HG03139 (cell line): Measurements from ENCODE around the gene KRT85.
"Not testable (repeated sequence)": the region's sequence is repeated elsewhere in the genome, so short reads cannot be mapped to it uniquely, and the experiment has no call there.

Experiments used
- ATAC-seq: cut with Tn5 transposase; IDR thresholded peaks from one replicate; pipeline ENCODE4 v1.9.1; 2021; ENCODE audit not compliant: unreplicated experiment

The KRT85 gene

DNA sequence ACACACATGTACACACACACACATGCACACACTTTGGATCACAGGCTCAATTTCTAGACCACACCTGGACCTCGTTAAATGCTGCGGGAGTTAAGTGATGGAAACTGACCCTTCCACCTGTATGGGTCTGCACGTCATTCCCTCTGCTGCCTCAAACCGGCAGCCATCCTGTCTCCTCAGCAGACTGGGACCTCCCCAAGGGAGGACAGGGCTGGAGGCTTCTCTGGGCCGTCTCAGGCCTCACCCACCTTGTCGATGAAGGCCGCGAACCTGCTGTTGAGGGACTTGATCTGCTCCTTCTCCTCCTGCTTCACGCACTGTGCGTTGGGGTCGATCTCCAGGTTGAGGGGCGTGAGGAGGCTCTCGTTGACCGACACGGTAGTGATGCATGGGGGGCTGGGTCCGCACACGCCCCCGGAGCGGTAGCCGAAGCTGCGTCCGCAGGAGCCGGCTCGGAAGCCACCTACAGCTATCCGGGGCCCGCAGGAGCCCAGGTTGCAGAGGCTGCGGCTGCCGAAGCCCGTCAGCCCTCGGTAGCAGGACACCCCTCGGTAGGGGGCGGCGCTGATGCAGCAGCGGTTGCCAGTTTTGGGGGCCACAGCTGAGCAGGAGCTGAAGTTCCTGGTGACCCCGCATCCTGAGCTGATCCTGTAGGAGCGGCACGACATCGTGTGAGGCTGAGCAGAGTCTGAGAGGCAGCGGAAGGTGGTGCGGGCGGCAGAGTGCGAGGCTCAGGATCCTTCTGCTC is at the start of gene KRT85:
TSS of gene KRT85 (minus strand) at position 744 of the 748 bp plus-strand sequence. CDS start at position 668, 76 bp downstream.
- no peak for ATAC-seq

DNA sequence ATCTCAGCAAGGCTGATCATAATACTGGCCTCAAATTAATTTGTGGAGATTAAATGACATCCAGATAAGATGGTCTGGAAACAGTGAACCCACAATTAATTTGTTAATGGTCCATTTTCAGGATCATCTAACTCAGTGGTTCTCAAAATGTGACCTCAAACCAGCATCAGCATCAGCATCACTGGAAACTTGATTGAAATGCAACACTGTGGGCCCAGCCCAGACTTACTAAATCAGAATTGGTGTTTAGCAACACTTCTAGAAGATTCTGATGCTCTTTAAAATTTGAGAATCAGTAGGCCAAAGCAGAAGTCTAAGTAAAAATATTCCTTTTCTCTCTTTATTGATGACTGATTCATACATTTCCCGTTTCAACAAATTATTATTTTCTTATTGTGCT is 49.5 kb upstream of the KRT85 start:
- ATAC-seq: no peak

DNA sequence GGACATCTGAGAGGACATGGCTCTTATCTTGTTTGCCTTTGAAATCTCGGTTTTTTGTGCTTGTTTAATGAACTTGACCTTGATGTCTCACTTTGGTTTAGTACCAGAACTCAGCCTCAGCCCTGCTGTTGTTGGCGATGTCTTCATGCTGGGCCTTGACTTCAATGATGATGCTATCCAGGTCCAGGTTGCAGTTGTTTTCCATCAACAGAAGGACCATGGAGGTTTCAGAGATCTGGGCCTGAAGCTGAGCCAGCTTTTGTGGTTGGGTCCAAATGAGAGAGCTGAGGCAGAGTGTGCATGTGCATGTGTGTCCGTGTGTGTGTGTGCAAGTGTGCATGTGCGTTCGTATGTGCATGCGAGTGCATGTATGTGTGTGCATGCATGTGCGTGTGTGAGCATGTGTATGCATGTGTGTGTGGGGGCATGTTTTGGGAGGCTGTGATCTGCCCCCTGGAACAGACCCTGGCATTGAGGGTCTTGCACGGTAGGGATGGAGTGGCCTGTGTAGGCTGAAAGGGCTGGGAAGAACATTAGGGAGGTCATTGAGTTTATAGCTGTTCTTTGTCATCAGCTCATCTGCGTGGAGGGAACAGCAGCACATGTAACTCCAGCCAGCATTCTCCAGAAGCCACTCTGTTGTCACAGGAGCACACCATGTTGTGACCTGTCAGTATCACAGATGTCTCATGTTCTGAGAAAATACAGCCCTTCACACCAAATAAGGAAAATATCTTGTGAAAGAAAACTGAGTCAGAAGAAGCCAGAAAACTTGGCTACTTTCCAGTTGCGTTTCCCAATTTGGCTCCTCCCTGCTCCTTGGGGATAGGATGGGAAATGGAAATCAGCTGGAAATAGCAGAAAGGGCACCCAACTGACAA is 48.8 kb upstream of the KRT85 start:
- no peak for ATAC-seq

DNA sequence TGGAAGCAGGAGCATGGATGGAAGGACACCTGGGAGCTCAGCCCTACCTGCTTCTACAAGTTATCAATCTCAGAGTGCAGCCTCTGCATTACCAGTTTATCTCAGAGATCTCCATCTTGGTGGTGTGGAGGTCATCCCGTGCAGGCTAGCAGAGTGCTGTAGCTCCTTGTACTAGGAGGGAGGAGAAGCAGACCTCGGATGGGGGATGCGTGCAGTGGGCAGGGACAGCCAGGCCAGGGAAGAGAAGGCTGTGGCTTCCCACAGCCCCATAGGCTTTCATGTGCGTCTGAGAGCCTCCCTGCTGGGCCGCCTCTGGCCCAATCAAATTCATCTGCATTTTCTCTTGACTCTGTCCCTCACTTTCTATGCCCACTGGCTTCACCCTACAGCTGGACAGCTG is 47.7 kb upstream of the KRT85 start:
- ATAC-seq: no peak

DNA sequence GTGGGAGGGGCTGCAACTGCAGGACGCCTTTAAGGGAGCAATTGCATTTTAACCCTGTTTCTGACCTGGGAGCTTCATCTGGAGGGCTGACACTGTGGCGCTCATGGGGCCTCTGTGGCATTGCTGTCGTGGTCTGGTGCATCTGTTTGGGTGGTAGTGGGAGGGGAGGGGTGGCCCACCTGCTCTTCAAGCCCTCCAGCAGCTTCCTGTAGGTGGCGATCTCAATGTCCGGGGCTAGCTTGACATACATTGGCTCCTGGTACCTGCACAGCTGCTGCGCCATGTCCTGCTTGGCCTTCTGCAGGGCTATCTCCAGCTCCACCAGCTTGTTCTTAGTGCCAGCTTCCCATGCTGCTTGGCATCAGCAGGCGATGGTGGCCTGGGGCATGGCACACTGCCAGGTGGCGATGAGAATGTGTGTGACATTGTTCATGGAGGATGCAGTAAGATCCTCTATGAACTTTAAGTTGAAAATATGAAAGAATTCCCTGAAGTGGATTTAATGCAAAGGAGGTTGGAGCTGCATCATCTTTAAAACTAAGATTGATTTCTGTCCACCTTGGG is 46.6 kb upstream of the KRT85 start:
- no peak for ATAC-seq

DNA sequence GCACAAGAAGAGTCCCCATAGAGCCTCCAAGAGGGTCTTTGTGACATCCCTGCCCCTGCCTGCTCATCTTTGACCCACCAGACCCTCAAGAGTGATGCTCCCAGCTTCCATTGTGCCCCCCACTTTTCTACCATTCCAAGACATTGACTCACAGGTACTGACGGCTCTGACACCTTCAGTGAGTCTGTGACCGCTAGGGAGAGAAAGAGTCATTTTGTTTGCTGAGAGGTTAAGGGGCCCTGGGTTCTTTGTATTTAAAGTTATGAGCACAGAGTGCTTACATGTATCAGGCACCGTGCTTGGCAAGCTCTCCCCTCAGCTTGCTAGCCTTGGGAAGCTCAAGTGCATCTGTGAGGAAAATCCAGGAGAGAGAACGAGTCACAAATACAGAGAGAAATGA is 45.9 kb upstream of the KRT85 start:
- ATAC-seq: no peak

DNA sequence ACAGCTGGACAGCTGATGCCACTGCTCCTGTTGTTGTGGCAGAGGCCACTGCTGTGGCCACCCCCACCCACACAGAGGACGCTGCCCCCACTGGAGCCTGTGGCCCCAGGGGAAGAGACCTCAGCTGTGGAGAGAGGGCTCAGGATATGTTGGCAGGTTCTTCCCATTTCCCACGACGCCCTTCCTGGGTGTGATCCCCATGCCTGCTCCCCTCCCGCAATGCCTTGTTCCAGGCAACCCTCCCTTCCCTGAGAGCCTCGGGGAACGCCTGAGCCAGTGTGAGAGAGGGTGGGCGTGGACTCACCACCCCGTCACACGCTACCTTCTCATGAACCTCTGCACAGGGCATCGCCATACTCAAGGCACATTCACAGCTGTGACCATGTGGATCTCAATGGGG is 44.5 kb upstream of the KRT85 start:
- ATAC-seq: no peak

DNA sequence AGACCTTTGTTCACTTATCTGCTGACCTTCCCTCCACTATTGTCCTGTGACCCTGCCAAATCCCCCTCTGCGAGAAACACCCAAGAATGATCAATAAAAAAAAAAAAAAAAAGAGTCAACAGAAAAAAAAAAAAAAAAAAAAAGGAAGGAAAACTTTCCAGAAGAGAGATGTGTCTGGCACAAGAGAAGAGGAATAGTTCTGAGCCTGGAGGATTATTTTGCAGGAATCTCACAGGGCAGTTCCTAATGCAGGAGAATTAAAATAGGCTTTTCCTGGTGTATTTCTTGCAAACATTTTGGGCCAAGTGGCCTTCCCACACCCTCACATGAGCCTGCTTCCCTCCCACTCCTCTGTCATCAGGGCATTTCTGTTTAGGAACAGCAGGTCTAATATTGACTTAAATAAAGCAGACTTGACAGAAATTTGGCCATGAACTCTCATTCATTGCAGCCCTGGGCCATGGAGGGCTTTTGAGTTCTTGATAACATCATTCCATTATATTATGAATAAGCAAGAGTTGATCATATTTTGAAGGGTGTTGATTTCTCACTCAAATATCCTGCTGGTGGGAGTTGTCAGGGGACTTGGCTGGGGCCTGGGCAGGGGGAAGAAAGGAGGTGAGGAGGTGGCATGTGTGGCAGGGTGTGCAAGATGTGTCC is 43.4 kb upstream of the KRT85 start:
- not testable (repeated sequence) for ATAC-seq

DNA sequence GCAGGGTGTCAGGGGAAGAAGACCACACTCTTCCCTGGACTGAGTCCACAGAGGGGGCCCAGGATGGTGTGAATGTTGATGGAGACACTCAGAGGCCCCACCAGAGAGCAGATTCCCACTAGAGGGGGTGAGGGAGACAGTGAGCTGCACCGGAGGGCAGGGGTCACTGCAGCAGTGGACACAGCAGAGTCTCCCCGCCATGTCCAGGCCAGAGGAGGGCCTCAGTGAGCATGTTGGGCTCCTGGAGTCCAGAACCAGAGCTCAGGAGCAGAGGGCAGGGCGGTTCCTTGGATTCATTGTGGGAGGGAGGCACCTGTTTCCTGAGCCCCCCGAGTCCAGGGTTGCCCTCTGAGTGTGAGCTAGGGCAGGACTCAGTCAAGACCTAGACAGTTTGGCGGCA is 40.6 kb upstream of the KRT85 start:
- no peak for ATAC-seq

DNA sequence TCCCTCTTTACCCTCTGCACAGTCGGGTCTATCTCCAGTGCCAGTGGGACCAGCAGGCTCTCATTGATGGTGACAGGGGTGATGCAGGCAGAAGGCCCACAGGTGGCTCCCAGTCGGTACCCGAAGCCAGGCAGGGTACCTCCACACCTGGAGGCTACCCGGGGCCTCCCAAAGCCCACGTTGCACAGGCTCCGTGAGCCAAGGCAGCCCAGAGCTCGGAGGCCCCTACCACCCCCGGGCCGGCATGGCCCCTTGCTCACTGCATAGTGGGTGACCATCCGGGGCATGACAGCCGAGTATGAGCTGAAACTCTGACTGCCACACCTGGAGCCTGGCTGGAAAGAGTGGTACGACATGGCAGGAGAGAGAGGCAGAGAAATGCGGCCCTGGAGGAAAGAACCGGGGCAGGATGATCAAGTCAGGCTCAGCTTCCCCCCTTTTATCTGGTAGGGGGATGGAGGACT is 38.7 kb upstream of the KRT85 start, which contains the start of gene KRT82:
TSS of gene KRT82 (minus strand) at position 414 of the 464 bp plus-strand sequence. CDS start at position 356, 58 bp downstream.
- no peak for ATAC-seq

DNA sequence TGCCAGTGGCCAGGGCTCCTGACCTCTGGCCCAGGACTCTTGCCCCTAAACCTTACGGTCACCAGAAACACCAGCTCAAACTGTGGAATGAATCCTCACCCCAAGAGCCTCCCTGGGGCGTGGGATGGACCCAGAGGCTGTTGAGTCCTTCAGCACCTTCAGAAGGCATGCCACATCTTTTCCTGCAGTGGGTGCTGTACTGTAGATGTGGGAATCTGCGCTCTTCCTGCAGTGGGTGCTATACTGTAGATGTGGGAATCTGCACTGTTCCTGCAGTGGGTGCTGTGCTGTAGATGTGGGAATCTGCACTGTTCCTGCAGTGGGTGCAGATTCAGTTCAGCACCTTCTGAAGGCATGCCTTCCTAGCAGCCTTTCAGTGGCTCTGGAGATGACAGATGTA is 37.7 kb upstream of the KRT85 start:
- ATAC-seq: no peak

DNA sequence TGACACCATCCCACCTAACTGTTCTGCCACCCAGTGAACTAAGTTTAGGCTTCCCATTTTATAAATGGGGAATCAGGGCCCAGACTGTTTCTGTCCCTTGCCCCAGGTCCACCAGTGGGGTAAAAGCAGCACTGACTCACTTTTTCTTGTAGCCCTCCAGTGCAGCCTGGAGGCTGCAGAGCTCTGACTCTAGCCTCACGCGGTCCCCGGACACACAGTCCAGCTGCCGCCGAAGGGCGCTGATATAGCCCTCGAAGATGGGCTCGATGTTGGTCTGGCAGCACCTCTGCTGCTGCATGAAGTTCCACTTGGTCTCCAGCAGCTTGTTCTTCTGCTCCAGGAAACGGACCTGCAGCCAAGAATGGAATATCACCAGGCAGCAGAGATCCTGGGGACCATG is 36.3 kb upstream of the KRT85 start:
- ATAC-seq: no peak

DNA sequence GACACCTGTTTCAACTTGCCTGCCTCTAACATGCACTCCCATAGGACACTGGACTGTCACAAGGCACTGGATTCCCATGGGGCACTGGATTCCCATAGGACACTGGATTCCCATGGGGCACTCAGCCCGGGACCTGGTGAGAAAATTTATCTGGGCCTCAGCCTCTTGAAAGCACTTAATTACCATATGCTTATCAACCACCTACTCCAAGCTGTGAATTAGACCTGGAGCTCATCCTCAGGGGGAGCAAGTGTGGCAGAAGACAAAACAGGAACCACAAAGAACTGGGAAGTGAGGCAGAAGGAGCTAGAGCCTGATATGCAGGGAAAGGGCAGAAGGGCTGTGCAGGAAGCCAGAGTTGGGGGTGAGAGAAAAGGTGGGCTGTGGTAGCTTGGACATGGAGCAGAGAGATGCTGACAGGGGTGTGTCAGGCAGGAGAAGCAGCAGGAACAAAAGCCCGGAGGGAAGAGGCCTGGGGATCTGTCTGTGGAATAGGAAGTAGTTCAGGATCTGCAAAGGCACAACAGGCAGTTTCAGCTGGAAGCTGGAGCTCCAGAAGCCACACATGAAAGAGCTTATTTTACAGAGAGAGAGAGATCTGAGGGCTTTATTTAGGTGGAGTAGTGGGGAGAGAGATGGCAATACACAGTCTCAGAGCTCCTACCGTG is 35.7 kb upstream of the KRT85 start:
- ATAC-seq: no peak

DNA sequence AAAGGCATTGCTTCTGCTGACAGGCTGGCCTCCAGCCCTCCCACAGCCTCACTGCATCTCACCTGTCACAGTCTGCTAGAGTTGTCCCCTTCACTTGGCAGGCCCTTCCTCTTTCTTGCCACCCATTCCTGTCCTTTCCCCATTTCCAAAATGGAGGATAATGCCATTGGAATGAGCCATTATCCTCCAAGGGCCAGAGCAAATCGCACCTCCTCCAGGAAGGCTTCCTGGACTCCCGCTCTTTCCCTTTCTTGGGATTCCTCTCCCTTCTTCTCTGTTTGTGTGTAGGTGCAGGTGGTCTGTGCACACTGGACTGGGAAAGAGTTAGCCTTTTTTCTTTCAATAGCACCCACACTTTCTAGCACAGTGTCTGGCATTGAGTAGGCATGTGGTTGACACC is 35.1 kb upstream of the KRT85 start:
- ATAC-seq: no peak

DNA sequence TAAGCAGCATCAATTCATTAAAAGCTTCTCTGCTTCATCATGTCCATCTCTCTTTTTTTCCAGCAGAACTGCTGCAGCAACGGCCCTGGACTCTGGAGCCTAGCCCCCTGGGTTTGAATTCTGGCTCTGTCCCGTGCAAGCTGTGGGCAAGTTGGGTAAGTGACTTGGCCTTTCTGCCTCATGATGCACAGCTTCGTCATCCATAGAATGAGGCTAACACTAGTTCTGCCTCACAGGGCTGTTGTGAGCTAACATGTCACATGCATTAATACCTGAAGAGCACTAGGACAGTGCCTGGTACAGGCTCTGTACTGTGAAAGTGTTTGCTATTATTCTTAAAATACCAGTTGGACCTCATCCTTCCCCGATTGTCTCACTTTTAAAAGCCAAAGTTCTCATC is 34.6 kb upstream of the KRT85 start:
- ATAC-seq: no peak

DNA sequence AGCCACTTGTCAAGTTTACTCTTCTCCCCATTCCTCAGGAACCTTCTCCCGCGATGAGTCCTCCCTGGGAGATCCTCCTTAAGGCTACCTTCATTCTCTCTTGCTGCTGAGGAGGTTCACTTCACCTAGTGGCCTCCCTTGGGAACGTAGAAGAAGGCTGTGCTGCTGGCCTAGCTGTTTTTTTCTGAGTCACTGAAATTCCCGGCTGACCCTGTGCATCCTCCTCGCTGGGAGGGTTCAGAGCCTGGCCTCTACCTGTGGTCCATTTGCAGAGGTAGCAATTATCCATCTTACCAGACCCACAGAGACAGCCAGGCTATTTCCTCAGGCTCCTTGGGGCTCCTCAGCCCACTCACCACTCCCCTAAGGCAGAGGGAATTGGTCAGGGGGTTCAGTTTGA is 34.2 kb upstream of the KRT85 start:
- ATAC-seq: no peak

DNA sequence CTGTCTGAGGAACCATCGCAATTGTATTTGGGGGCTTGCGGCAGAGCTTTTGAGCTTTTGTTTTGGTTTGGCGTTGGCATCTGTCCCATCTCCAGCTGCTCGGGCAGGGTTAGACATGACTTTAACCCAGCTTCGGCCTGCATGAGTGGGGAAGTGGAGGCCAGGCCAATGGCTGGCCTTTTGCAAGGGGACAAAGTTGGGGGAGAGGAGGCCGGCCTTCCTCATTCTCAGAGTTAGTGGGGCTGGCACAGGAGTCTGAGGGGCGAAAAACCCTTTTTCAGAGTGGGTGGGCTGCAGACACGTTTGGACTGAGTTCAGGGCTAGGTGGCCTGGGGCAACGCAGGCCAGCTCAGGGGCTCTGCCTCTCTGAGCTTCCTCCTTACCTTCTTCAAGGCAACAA is 33.6 kb upstream of the KRT85 start:
- no peak for ATAC-seq

DNA sequence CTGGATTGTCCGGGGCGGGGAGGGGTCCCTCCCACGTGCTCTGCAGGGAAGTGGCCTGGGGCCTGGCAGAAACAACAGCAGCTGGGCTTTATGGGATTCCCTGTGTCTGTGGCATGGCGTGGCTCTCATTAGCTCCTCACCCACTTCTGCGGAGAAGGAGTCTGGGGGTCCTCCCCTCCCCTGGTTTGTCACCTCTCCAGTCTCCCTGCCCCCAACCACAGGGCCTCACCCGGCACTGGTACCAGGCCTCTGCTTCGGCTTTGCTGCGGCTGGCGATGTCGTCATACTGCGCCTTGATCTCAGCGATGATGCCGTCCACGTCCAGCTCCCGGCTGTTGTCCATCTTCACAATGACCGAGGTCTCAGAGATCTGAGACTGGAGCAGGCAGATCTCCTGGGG is 32.5 kb upstream of the KRT85 start:
- ATAC-seq: no peak

DNA sequence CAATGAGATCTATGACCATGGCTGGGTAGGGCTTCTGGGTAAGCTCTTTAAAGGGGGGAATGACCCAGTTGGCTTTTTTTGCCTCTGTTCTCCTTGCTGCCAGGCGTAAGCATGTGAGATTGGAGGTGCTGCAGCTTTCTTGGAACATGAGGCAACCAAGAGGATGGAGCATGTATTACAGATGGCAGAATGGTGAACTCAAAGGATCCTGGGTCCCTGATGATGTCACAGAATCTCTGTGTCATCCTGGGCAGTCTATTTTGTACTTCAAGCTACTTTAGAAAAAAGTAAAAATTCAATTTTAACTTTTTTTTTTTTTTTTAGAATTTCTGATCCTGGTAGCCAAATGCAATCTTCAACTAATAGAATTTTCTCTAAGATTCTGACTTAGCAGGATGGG is 30.9 kb upstream of the KRT85 start:
- ATAC-seq: no peak

DNA sequence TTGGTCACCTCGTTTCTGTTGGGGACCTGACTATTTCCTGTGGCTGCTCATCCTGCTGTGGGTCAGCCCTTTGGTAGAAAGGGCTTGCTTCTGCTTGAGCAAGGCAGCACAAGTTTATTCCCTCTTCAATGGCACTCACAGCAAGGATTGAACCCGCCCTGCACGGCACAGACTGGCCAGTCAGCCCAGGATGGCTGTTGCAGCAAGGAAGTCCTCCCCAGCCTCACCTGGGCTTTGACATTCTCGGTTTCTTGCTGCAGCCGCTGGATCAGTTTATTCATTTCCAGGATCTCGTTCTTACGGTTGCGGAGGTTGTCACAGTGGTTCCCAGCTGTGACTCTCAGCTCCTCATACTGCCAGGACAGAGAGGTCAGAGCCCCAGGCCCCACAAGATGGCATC is 29.4 kb upstream of the KRT85 start:
- no peak for ATAC-seq
